Panc1 (cell line): ENCODE data around the gene GRIN2B. TPM values are rescaled to one million over a fixed set of nuclear protein-coding genes. Genes with fewer than 3 reads are reported as not detected.

Experiments used
- ATAC-seq: fragments of 200-7000 bp; cut with Tn5 transposase; 2 replicates; pipeline ENCODE4 v1.9.1; 2020; ENCODE audit warnings: mild to moderate bottlenecking, moderate library complexity
- BruUV-seq: library from RNA; stranded (reverse); fragments of 400-500 nt; replicated peaks from 2 replicates; lab custom pipeline; 2021; lab: Mats Ljungman, UMichigan
- CTCF ChIA-PET: fragments of 300-600 bp; sonication (Branson Sonifier 250); formaldehyde crosslinking; loops from one replicate; lab custom pipeline; 2022; ENCODE audit warnings: antibody characterized with exemption; lab: Charles Lee
- POLR2A ChIA-PET: fragments of 300-600 bp; sonication (Branson Sonifier 250); formaldehyde crosslinking; loops from one replicate; lab custom pipeline; 2022; ENCODE audit warnings: antibody characterized with exemption; lab: Charles Lee
- DNase-seq: peaks from one replicate; pipeline ENCODE4 v3.0.0-alpha.2; 2010; ENCODE audit warnings: low read depth, low spot score
- H3K27ac ChIP-seq: 2 replicates; pipeline ENCODE4 v1.5.1; 2011; ENCODE audit warnings: mild to moderate bottlenecking, low read length, inconsistent platforms
- H3K27me3 ChIP-seq: fragments of 200-500 bp; sonication (Bioruptor generic); 2 replicates; pipeline ENCODE4 v1.6.0; 2014; ENCODE audit warnings: low read length, inconsistent platforms; ENCODE audit not compliant: control insufficient read depth, insufficient read depth
- H3K36me3 ChIP-seq: fragments of 200-500 bp; sonication (Bioruptor generic); 2 replicates; pipeline ENCODE4 v1.5.1; 2014; ENCODE audit warnings: inconsistent platforms, mild to moderate bottlenecking, low read length, moderate library complexity; ENCODE audit not compliant: control insufficient read depth, insufficient read depth
- H3K4me1 ChIP-seq: 2 replicates; pipeline ENCODE4 v1.5.1; 2011; ENCODE audit warnings: inconsistent platforms, mild to moderate bottlenecking, low read length, moderate library complexity; ENCODE audit not compliant: control insufficient read depth, insufficient read depth
- H3K4me3 ChIP-seq, 2 experiments: 2 replicates each; pipeline ENCODE4 v1.5.1; 2011 to 2012; ENCODE audit warnings: low read depth in 2 of 2, low read length in 2 of 2, mild to moderate bottlenecking in 2 of 2, inconsistent platforms in 1 of 2, moderate library complexity in 1 of 2
- H3K9me3 ChIP-seq: fragments of 200-500 bp; sonication (Bioruptor generic); 2 replicates; pipeline ENCODE4 v1.5.1; 2014; ENCODE audit warnings: low read depth, mild to moderate bottlenecking, inconsistent platforms, low read length, moderate library complexity; ENCODE audit not compliant: control insufficient read depth, insufficient read depth
- CTCF ChIP-seq: fragments of 450-650 bp; IDR thresholded peaks from 2 replicates; pipeline ENCODE4 v1.5.1; 2017; ENCODE audit warnings: mild to moderate bottlenecking
- POLR2AphosphoS5 ChIP-seq: IDR thresholded peaks from 2 replicates; pipeline ENCODE4 v1.6.1; 2012; ENCODE audit warnings: mild to moderate bottlenecking, low read depth, low read length, moderate library complexity
- SIN3A ChIP-seq: IDR thresholded peaks from 2 replicates; pipeline ENCODE4 v1.6.1; 2012; ENCODE audit warnings: low read depth, mild to moderate bottlenecking, low read length, moderate library complexity, borderline replicate concordance; ENCODE audit not compliant: insufficient read depth
- TCF7L2 ChIP-seq: IDR thresholded peaks from 2 replicates; pipeline ENCODE4 v1.6.1; 2011; ENCODE audit warnings: mild to moderate bottlenecking, low read depth, low read length, inconsistent platforms
- in situ Hi-C: cut with HindIII; loops from 2 replicates; pipeline ENCODE4 v1.10.0; 2016; ENCODE audit warnings: low sequenced_read_pairs, low pct_unique_long_range_greater_than_20kb
- intact Hi-C: fragments of 100-400 bp; cut with micrococcal nuclease; formaldehyde crosslinking; loops from one replicate; pipeline ENCODE4 v1.10.0; 2022; ENCODE audit not compliant: unreplicated experiment
- total RNA-seq: library from RNA; stranded (reverse); gene quantifications from one replicate; pipeline ENCODE4 v1.2.1, GENCODE V29; 2021; ENCODE audit not compliant: unreplicated experiment
- TF ChIP-seq, protein P1 (sequence below), 2 experiments: IDR thresholded peaks; 2 replicates each; pipeline ENCODE4 v1.6.1; 2011 to 2012; ENCODE audit warnings: low read depth in 2 of 2, control low read depth in 1 of 2, low read length in 1 of 2, mild to moderate bottlenecking in 1 of 2, moderate library complexity in 1 of 2; ENCODE audit not compliant: insufficient read depth in 1 of 2

GRIN2B gene
- total RNA-seq, 1 experiment from 2014 or later = not detected

- no peak for DNase-seq
- no TSS peak for BruUV-seq
- TF ChIP-seq POLR2AphosphoS5 = no peak
- TF ChIP-seq CTCF = no peak
- TF ChIP-seq SIN3A = no peak
- TF ChIP-seq, protein P1, sequence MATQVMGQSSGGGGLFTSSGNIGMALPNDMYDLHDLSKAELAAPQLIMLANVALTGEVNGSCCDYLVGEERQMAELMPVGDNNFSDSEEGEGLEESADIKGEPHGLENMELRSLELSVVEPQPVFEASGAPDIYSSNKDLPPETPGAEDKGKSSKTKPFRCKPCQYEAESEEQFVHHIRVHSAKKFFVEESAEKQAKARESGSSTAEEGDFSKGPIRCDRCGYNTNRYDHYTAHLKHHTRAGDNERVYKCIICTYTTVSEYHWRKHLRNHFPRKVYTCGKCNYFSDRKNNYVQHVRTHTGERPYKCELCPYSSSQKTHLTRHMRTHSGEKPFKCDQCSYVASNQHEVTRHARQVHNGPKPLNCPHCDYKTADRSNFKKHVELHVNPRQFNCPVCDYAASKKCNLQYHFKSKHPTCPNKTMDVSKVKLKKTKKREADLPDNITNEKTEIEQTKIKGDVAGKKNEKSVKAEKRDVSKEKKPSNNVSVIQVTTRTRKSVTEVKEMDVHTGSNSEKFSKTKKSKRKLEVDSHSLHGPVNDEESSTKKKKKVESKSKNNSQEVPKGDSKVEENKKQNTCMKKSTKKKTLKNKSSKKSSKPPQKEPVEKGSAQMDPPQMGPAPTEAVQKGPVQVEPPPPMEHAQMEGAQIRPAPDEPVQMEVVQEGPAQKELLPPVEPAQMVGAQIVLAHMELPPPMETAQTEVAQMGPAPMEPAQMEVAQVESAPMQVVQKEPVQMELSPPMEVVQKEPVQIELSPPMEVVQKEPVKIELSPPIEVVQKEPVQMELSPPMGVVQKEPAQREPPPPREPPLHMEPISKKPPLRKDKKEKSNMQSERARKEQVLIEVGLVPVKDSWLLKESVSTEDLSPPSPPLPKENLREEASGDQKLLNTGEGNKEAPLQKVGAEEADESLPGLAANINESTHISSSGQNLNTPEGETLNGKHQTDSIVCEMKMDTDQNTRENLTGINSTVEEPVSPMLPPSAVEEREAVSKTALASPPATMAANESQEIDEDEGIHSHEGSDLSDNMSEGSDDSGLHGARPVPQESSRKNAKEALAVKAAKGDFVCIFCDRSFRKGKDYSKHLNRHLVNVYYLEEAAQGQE (IDR thresholded peaks at IDR 0.05; ENCODE audit: insufficient read depth in 1 of 2, low read depth in 2 of 2, low read length in 1 of 2) = no peak
- no peak for TF ChIP-seq TCF7L2
- CTCF ChIA-PET = no interaction called here
- H3K4me3 ChIP-seq = no peak overlapping the region
- POLR2A ChIA-PET = no interaction called here
- no peak overlapping the region for H3K27ac ChIP-seq
- no peaks in the 10 kb centered on the region for H3K36me3 ChIP-seq
- ATAC-seq = no peak
- intact Hi-C loops (no loop called here), in situ Hi-C loops (no loop called here)
- no peaks in the 10 kb centered on the region for H3K4me1 ChIP-seq
- H3K27me3 ChIP-seq = no peaks in the 10 kb centered on the region; the same call in 1 of the 2 replicates
- H3K9me3 ChIP-seq = no peaks in the 10 kb centered on the region
Measured at GRCh38 chr12:13957576-13957975, 23.8 kb downstream of the GRIN2B start.

DNA sequence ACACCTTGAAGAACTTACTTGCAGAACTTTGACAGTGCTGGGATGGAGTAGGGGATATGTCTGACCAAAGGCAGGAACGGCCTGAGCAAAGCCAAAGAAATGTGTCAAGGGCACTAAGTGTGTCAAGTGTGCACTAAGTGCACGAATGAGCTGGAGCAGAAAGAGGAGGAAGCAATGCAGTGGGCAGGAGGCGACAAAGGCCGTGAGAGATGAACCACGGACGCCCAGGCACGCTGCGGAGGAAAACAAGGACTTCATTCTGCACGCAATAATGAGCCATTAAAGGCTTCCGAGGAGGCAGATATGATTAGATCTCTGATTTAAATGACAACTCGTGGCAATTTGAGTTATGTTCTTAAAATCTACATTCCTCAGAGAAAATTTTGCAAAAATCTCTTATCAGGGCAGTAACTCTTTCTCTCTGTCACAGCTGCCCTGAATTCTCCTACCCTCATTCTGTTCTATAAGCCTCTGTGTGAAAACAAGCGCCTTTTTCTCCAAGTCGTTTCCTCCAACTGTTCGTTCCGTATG lies 25.3 kb downstream of the GRIN2B start:
- Histone ChIP-seq H3K4me3 (no peak overlapping the region), H3K9me3 (no peaks in the 10 kb centered on the region), H3K4me1 (no peaks in the 10 kb centered on the region), H3K27ac (no peak overlapping the region), H3K27me3 (no peaks in the 10 kb centered on the region; the same call in 1 of the 2 replicates), H3K36me3 (no peaks in the 10 kb centered on the region)
- BruUV-seq = no TSS peak
- in situ Hi-C loops (no loop called here), intact Hi-C loops (no loop called here)
- POLR2A ChIA-PET = no interaction called here
- ATAC-seq = no peak
- DNase-seq = no peak
- TF ChIP-seq CTCF = no peak
- no peak for TF ChIP-seq SIN3A
- TF ChIP-seq POLR2AphosphoS5 = no peak
- TF ChIP-seq, protein P1 (IDR thresholded peaks at IDR 0.05; ENCODE audit: insufficient read depth in 1 of 2, low read depth in 2 of 2, low read length in 1 of 2) = no peak
- TF ChIP-seq TCF7L2 = no peak
- CTCF ChIA-PET = no interaction called here
